CD4-positive, alpha-beta T cell treated with Interleukin-17A for 1 hour (primary cell): Measurements from ENCODE around the gene PPP2R2B.
"Not testable (repeated sequence)": the region's sequence is repeated elsewhere in the genome, so short reads cannot be mapped to it uniquely, and the experiment has no call there.

Source experiments
- DNase-seq: peaks from one replicate; pipeline ENCODE4 v3.0.0-alpha.2; 2020

Gene PPP2R2B

GRCh38 chr5:146641941-146642340 is 236.6 kb downstream of the PPP2R2B start:
- no peak for DNase-seq

- no peak for DNase-seq
Observed at GRCh38 chr5:146640285-146640896, 238.2 kb downstream of the PPP2R2B start.

- no peak for DNase-seq
Observed at GRCh38 chr5:146635443-146635842, 243.1 kb downstream of the PPP2R2B start.

GRCh38 chr5:146633323-146633764 is 245.2 kb downstream of the PPP2R2B start:
- DNase-seq, result no peak

- DNase-seq, result no peak
Observed at GRCh38 chr5:146632620-146633322, 245.8 kb downstream of the PPP2R2B start.

GRCh38 chr5:146630472-146630871 is 248.1 kb downstream of the PPP2R2B start:
- no peak for DNase-seq

- no peak for DNase-seq
Observed at GRCh38 chr5:146628950-146629349, 249.6 kb downstream of the PPP2R2B start.

- DNase-seq, result no peak
Observed at GRCh38 chr5:146626936-146627335, 251.6 kb downstream of the PPP2R2B start.

GRCh38 chr5:146624179-146624578 is 254.4 kb downstream of the PPP2R2B start:
- no peak for DNase-seq

- no peak for DNase-seq
Observed at GRCh38 chr5:146623666-146624065, 254.9 kb downstream of the PPP2R2B start.

- no peak for DNase-seq
Observed at GRCh38 chr5:146623009-146623408, 255.5 kb downstream of the PPP2R2B start.

- DNase-seq, result no peak
Observed at GRCh38 chr5:146622391-146622790, 256.2 kb downstream of the PPP2R2B start.

- DNase-seq, result no peak
Observed at GRCh38 chr5:146620669-146621051, 257.9 kb downstream of the PPP2R2B start.

- no peak for DNase-seq
Observed at GRCh38 chr5:146620031-146620668, 258.4 kb downstream of the PPP2R2B start.

GRCh38 chr5:146618434-146618833 is 260.1 kb downstream of the PPP2R2B start:
- DNase-seq, result no peak

- not testable (repeated sequence) for DNase-seq
Observed at GRCh38 chr5:146609731-146610130, 268.8 kb downstream of the PPP2R2B start.

- DNase-seq, result no peak
Observed at GRCh38 chr5:146607659-146608332, 270.8 kb downstream of the PPP2R2B start.

- no peak for DNase-seq
Observed at GRCh38 chr5:146606893-146607292, 271.7 kb downstream of the PPP2R2B start.

GRCh38 chr5:146600376-146600775 is 278.2 kb downstream of the PPP2R2B start:
- no peak for DNase-seq

- no peak for DNase-seq
Observed at GRCh38 chr5:146599261-146599660, 279.3 kb downstream of the PPP2R2B start.

- no peak for DNase-seq
Observed at GRCh38 chr5:146595088-146595487, 283.5 kb downstream of the PPP2R2B start.

GRCh38 chr5:146592352-146592751 is 286.2 kb downstream of the PPP2R2B start:
- DNase-seq, result no peak

- no peak for DNase-seq
Observed at GRCh38 chr5:146589028-146589345, 289.6 kb downstream of the PPP2R2B start.
